Thyroid gland (tissue), 4 donors: ENCODE results near the gene RAD21L1.

Experiments
- POLR2A ChIP-seq, 2 donors: fragments of 450-650 bp; IDR thresholded peaks; one replicate each; pipeline ENCODE4 v1.6.1; 2017; ENCODE audit warnings: antibody characterized with exemption in 2 of 2, mild to moderate bottlenecking in 2 of 2, moderate library complexity in 1 of 2
- TF ChIP-seq, protein P1 (sequence below), 6 experiments: fragments of 200-600 bp in 3 of 6; fragments of 450-650 bp in 3 of 6; sonication (generic) in 3 of 6; IDR thresholded peaks; one replicate each; pipeline ENCODE4 v1.5.1; 2016 to 2019; ENCODE audit warnings: antibody characterized with exemption in 6 of 6, mild to moderate bottlenecking in 2 of 6, inconsistent platforms in 1 of 6, moderate library complexity in 1 of 6

DNA sequence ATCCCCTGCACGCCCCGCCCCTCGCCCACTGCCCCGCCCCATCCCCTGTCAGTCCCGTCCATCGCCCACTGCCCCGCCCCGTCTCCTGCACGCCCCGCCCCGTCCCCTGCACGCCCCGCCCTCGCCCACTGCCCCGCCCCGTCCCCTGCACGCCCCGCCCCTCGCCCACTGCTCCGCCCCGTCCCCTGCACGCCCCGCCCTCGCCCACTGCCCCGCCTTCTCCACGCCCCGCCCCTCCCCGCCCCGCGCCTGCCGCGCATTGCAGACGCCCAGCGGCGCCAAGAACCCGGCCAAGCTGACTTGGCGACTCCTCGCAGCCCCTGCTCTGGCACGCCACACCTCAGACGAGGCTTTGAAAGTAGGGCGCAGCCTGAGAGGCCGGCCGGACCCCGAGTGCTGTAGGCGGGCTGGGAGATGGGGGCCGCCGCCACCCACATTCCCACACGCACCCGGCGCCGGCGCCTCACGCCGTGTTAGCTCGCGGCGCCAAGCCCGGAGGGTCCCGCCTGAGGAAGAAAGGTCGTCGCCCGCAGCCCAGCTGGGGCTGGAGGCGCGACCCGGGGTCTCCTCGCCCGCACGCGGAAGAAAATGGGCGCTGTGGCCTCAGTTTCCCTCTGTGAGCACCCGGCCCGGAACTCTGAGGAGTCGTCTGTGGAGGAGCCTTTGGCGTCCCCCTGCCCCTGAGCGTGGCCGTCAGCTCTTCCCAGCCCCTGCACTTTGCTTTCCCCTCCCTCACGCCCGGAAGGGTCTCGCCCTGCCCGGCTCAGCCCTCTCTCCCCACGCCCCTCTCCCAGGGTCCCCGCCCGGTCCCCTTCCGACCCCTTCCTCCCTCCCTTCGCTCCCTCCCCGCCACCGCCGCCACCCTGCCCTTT, at the start of gene RAD21L1:
- TF ChIP-seq, protein P1, sequence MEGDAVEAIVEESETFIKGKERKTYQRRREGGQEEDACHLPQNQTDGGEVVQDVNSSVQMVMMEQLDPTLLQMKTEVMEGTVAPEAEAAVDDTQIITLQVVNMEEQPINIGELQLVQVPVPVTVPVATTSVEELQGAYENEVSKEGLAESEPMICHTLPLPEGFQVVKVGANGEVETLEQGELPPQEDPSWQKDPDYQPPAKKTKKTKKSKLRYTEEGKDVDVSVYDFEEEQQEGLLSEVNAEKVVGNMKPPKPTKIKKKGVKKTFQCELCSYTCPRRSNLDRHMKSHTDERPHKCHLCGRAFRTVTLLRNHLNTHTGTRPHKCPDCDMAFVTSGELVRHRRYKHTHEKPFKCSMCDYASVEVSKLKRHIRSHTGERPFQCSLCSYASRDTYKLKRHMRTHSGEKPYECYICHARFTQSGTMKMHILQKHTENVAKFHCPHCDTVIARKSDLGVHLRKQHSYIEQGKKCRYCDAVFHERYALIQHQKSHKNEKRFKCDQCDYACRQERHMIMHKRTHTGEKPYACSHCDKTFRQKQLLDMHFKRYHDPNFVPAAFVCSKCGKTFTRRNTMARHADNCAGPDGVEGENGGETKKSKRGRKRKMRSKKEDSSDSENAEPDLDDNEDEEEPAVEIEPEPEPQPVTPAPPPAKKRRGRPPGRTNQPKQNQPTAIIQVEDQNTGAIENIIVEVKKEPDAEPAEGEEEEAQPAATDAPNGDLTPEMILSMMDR (IDR thresholded peaks at IDR 0.05): no peak
- peak in 1 of 2 donors; percentile 53 for TF ChIP-seq POLR2A (IDR thresholded peaks at IDR 0.05)
